ENCODE results near the gene VPS33B.
A peak's percentile ranks its signal among the peaks of the same experiment; 100 is the strongest.

Gene VPS33B

DNA sequence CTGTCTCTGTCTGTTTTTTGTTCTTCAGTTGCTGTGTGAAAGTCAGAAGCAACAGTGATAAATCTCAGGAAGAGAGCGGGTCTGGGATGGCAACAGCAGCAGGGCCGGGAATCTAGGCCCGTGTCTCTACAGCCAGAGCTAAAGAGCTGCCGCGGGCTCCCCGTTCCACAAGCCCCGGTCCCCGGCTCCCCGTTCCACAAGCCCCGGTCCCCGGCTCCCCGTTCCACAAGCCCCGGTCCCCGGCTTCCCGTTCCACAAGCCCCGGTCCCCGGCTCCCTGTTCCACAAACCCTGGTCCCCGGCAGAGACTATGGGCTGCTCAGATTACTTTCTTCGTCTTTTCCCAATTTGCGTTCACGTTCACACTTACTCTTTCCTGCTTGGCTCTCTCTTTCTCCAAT is 48.2 kb downstream of the VPS33B start:
- DNase-seq = no peak

GRCh38 chr15:90972133-90972532 is 50.3 kb downstream of the VPS33B start:
- DNase-seq = no peak

- DNase-seq = no peak
These were observed 52.1 kb downstream of the VPS33B start for GRCh38 chr15:90970274-90970673.

DNA sequence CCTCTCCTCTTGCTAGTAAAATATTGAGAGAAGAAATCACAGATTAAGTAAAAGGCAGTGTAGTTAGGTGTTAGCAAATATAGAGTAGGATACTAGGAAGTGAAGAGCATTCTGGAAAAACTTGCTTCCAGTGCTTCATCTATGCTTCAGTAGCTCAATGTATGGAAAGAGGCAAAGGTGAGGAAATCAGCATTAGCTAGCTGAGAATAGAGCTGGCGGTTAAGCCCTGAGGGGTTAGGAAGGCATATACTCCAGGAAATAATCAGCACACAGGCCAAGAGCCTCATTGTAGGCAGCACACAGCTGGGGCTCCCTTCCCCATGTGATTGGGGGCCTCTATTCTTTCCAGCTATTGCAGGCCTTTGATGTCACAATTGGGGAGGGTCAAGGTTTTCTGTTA is 54.0 kb downstream of the VPS33B start:
- no peak for DNase-seq

- DNase-seq = no peak
These were observed 55.2 kb downstream of the VPS33B start for GRCh38 chr15:90967206-90967605.

DNA sequence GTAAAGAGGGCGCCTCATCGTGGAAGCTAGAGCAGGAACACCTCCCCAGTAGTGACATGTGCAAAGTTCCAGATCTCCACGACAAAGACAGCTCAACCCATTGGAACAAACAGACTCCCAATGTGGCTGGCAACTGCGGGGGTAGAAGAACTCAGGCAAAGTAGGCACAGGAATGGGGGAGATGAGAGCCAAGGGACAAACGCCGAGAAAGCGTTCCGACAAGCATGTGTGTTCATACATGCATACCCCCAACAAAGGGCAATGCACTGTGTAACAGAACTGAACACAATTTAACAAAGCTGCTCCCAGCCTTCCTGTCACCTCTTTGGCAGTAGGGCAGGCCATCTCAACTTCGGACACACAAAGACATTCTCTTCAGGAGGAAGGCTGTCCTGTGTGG is 56.1 kb downstream of the VPS33B start:
- no peak for DNase-seq

GRCh38 chr15:90962021-90962420 is 60.4 kb downstream of the VPS33B start:
- DNase-seq = no peak

- DNase-seq = no peak
These were observed 61.9 kb downstream of the VPS33B start for GRCh38 chr15:90960298-90961091.

- no peak for DNase-seq
These were observed 62.5 kb downstream of the VPS33B start for GRCh38 chr15:90959894-90960293.

GRCh38 chr15:90959028-90959595 is 63.3 kb downstream of the VPS33B start:
- DNase-seq = no peak

DNA sequence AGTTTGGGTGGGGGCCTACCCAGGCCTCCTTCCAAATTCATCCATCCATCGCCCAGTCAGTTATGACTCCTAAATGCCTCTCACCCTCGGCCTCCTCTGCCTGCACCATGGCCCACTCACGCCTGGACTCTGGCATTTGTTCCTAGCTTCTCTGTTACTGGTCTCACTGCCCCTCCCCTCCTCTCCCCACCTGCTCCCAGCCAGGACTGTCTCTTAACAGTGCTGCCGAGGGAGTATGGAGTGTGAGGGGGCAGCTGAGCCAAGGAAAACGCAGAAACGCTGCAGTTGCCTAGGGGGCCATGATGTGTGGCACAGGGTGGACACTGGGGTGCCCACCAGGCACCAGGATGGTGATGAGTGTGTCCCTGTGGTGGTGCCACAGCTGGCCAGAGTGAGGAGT is 64.6 kb downstream of the VPS33B start:
- DNase-seq = no peak

- DNase-seq = no peak
These were observed 65.2 kb downstream of the VPS33B start for GRCh38 chr15:90957031-90957790.

DNA sequence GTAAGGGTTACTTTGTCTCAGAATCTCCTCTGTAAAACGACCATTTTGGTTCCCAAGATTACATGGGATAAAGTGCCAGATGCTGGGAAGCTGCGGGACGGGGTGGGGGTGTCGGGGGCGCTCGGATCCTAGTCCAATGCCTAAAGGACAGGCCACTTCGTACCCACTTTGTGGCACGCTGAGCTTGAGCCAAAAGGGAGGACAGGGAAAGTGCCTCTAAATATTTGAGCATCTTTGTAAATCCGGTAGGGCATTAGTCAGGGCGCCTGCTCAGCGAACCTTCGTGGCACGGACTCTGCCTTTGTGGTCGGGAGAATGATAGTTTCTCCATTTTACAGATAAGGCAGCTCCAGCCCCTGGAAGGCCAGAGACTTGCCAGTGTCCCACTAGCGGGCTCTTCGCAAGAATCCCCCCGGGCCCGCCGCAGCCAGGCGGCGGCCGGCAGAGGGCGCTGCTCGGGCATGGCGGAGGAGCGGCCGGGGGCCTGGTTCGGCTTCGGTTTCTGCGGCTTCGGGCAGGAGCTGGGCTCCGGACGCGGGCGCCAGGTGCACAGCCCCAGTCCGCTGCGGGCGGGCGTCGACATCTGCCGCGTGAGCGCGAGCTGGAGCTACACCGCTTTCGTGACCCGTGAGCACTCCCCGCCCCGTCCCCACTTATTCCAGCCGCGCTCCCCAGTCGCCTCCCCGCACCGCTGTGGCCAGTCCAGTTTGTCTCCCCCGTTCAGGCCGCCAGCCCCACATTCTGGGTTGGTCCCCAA is 65.9 kb downstream of the VPS33B start:
- peak; percentile 41 for DNase-seq

DNA sequence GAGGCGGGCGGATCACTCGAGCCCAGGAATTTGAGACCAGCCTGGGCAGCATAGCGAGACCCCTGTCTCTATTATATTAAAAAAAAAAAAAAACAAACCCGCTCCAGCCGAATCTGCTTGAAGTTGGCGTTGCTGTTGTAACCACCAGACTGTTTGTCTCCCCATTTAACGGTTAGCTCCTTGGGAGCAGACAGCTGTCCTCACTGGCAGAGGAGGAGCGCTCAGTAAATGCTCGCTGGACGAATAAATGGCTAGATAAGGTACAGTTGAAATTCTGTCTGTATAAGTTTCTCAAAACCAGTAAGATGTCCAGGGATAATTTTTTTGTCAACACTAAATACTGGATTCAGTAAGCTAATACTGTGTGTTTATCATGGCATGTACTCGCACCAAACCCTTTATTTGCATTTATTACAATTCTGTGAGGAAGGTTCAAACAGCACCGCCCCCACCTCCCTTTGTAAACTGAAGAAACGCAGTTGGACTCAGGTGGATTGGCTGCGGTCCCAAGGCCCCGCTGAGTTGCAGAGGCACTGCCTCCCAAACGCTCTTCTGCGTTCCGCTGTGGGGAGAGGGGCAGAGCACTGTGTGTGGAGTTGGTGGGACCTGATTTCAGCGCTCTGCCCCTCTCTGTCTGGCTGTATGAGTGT is 66.6 kb downstream of the VPS33B start:
- no peak for DNase-seq

DNA sequence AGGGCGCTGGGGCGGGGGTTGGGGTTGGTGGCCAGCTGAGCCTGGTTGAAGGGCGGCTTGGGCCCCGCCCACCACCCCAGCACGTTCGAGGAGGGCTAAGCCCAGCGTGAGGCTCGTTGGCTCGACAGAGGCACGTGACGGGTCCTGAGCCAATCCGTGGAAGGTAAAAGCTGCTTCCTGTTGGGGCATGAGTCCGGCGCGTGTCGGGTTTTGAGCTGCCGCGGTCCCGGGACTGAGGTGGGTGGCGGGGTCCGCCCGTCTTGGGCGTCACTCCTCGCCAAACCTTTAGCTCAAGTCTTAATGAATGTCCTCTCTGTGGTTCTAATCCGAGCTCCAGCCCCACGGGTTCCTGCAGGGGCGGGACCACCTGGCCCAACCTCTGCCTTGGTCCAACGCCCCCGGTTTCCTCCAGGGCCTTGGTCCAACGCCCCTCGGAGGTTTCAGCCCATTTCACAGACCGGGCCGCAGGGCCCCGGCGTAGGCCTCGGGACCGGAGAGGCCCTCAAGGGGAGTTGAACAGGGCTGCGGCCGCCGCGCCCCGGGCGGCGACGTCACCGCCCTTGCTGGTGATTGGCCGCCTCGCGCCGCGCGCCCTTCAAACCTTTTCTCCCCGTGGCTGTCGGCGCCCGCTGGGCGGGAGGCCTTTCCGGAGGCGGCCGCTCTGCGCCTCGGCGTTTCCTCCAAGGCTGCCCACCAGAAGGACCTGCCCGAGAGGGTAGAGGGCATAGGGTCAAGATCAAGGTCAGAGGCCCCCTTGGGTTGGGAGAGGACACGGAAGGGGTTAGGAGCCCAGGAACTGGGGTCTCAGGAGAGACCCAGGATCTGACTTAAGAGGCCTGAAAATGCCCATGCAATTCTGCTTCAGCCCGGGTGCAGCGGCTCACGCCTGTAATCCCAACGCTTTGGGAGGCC is 67.4 kb downstream of the VPS33B start, which contains the start of gene RCCD1:
TSS of gene RCCD1 (plus strand) at position 173 of the 912 bp plus-strand sequence. CDS start 1,851 bp downstream, outside the sequence.
- DNase-seq = peak; percentile 85

DNA sequence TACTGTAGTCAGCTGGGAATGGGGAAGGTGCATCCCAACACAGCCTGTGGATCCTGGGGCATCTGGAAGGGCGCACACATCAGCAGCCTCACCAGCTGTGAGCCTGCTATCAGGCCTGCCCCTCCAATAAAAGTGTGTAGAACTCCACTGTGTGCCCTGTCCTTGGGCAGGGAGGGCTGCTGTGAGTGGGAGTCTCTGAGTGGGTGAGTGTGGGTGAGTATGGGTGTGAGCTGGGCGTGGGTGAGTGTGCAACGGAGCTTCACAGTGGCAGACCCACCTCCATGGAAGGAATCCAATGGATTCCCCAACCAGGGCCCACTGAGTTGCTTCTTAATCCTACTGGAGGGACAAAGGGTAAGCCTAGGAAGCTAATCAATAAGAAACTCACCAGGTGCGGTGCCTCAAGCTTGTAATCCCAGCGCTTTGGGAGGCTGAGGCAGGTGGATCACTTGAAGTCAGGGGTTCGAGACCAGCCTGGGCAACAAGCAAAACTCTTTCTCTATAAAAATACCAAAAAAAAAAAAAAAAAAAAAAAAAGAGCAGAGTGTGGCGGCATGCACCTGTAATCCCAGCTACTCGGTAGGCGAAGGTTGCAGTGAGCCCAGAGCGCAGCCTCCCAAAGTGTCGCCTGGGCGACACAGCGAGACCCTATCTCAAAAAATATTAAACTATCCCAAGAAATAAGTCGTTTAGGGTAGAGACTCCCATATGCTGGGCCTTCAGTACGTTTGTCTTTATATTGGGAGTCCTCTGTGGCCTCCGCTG is 68.3 kb downstream of the VPS33B start:
- no peak for DNase-seq

- no peak for DNase-seq
These were observed 69.3 kb downstream of the VPS33B start for GRCh38 chr15:90952901-90953677.

- no peak for DNase-seq
These were observed 71.7 kb downstream of the VPS33B start for GRCh38 chr15:90950676-90951075.

- no peak for DNase-seq
These were observed 72.3 kb downstream of the VPS33B start for GRCh38 chr15:90949979-90950675.

Measured in NCI-H1048 (cell line).